ENCODE data around the gene PKN1. TPM values are rescaled to one million over a fixed set of nuclear protein-coding genes. Genes with fewer than 3 reads are reported as not detected.
A peak's percentile ranks its signal among the peaks of the same experiment; 100 is the strongest.

PKN1 gene
- total and polyA plus RNA-seq, 10 of the 15 experiments (the other 5 are each of a cell fraction or from before 2014, with no cell fraction given): 1.0 to 189 (median 52.7) TPM

DNA sequence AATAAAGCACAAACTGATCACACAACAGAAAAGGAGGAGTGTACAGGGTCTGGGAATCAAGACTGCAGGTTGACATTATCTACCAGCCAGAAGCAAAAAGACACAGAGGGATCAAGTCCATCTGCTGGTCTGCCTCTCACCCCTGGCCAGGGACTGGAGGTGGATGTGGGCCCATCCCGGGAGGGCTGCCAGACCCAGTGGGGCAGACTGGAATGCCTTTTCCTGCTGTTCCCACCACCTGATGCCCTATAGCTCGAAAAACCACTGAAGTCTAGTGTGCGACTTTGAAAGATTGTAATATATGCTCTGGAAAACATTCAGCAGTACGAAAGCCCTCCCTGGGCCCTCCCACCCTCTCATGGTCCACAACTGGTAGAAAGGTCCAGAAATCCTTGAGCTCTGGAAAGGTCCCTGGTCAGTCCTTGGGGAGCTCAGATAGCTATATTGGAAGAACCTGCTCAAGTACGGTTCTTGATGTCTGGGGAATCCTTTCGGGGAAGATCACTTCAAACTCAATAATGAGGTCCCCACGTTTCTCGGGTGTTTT is 82.5 kb downstream of the PKN1 start:
- Histone ChIP-seq H3K27ac (ENCODE audit: control insufficient read depth, insufficient read depth) (no peak overlapping the region), H4K20me1 (ENCODE audit: control insufficient read depth, insufficient read depth) (peaks cover 3% of the 10 kb centered on the region; the same call in 1 of the 2 replicates), H3K36me3 (ENCODE audit: control insufficient read depth in 2 of 2, insufficient read depth in 2 of 2, low read length in 1 of 2) (peaks cover 3 to 12% of the 10 kb centered on the region in 2 experiments; a peak in 3 of 4 replicates), H3K4me3 (peak overlapping the region; percentile 95), H2AFZ (ENCODE audit: control insufficient read depth, low read depth, low read length) (no peak overlapping the region), H3K79me2 (ENCODE audit: control insufficient read depth, insufficient read depth, low read length) (peaks cover 30% of the 10 kb centered on the region), H3K9ac (ENCODE audit: control insufficient read depth, insufficient read depth, low read length) (peak overlapping the region; percentile 3; the same call in 1 of the 2 replicates), H3K4me1 (ENCODE audit: control insufficient read depth, insufficient read depth, low read length) (peaks cover 9% of the 10 kb centered on the region), H3K4me2 (ENCODE audit: control insufficient read depth, insufficient read depth) (peak overlapping the region; percentile 90), H3K27me3 (replicated peaks in 1 of 2; ENCODE audit: control insufficient read depth in 2 of 2, insufficient read depth in 2 of 2, low read length in 1 of 2) (no peaks in the 10 kb centered on the region), H3K9me3 (replicated peaks; ENCODE audit: control insufficient read depth, insufficient read depth, low read length) (no peaks in the 10 kb centered on the region)
- intact Hi-C loops (cut with micrococcal nuclease; ENCODE audit: unreplicated experiment) (no loop called here), in situ Hi-C loops (cut with MboI) (no loop called here)
- DNase-seq (ENCODE audit: low read depth, low spot score) (no peak), FAIRE-seq (no peak), ATAC-seq (no peak)
- SMC1A ChIA-PET (ENCODE audit: uncharacterized antibody, unreplicated experiment): no interaction called here
- TF ChIP-seq EGR1 (IDR thresholded peaks at IDR 0.05; ENCODE audit: borderline replicate concordance in 1 of 2, low read depth in 2 of 2, low read length in 2 of 2) (no peak), RB1 (IDR thresholded peaks at IDR 0.05; ENCODE audit: borderline replicate concordance) (no peak), JUND (IDR thresholded peaks at IDR 0.05; ENCODE audit: low read depth, low read length) (no peak), FOS (IDR thresholded peaks at IDR 0.05; ENCODE audit: borderline replicate concordance, extremely low read depth, insufficient read length) (no peak), CEBPB (IDR thresholded peaks at IDR 0.05; ENCODE audit: borderline replicate concordance in 1 of 2, low read depth in 2 of 2, low read length in 2 of 2) (no peak), PAX8 (IDR thresholded peaks at IDR 0.05) (no peak), IKZF1 (conservative IDR thresholded peaks at IDR 0.05) (no peak), PAX5 (IDR thresholded peaks at IDR 0.05; ENCODE audit: borderline replicate concordance, low read depth, low read length) (no peak)
- WGBS (ENCODE audit: insufficient coverage, insufficient replicate concordance, low lambda C conversion rate, missing lambda C conversion rate): 86% methylated on average over 8 of the region's 8 CpGs
- BruUV-seq (replicated peaks): no TSS peak
- CTCF ChIA-PET: interaction anchor here (0.9 to 4.9 kb wide), 3 partner anchors 10 to 44 kb away, joined by 3 to 41 read pairs (median 5); no protein-coding TSS in a partner anchor
- RAD21 ChIA-PET (ENCODE audit: unreplicated experiment): no interaction called here
- POLR2A ChIA-PET: no interaction called here

All from GM12878 (cell line).